Glomerular visceral epithelial cell (primary cell): ENCODE results near the gene FAM136A.
"Not testable (repeated sequence)": the region's sequence is repeated elsewhere in the genome, so short reads cannot be mapped to it uniquely, and the experiment has no call there.

Experiments used
- DNase-seq: peaks from one replicate; pipeline ENCODE4 v3.0.0-alpha.2; 2016; ENCODE audit errors: extremely low spot score

The FAM136A gene

DNA sequence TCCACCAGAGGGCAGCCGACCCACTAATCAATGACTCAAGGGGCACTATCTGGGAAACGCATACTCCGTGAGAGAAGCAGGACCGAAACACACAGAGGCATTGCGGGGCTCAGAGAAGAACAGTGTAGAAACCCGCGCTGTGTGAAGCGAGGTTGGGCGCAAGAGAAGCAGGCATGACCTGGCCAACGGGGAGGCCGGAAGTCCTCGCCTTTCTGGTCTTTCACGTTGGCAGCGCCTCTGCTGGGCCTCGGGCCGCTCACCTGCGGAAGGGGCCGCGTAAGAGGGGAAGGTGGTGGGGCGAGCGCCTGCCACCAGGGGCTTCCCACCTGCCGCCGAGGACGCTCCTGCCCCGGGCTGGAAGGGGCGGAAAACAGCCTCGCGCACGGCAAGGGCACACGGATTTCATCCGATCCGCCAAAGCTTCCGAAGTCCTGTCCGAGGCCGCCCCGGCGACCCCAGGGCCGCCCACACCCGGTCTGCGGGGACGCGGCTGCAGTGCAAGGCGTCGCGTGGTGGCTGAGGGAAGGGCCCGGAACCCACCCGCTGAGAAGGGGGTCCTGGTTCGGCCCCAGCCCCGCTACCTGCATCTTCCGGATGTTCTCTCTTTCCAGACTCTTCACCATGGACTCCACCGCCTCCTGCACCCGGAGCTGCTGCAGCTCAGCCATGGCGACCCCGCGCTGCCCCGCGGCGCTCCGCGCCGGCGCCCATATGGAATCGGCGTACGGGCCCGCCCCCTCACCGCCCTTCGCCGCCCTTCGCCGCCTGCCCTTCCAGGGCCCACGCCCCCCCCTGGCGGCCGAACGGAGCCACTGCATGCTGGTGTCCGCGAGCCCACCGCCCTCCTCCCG, at the start of gene FAM136A:
FAM136A (minus strand) TSS at position 724 of the 851 bp plus-strand sequence; CDS start at position 668, 56 bp downstream.
- DNase-seq = peak; percentile 83

DNA sequence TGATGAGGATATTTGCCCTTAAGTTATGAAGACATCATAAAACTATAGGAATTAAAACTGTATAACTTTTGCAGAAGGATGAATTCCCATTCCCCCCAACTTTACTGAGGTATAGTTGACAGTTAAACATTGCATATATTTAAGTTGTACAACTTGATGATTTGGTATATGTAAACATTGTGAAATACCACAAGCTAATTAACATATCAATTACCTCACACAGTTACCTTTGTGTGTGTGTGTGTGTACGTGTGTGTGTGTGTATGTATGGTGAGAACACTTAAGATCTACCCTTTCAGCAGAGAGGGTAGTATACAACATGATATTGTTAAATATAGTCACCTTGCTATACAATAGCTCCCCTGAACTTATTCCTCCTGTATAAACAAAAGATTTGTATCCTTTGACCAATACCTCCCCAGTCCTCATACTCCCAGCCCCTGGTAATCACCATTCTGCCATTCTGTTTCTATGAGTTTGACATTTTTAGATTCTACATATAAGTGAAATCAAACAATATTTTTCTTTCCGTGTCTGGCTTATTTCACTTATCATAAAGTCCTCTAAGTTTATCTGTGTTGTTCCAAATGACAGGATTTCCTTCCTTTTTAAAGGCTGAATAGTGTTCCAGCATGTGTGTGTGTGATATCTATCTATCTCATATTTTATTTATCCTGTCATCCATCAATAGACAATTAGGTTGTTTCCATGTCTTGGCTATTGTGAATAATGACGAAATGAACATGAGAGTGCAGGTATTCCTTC, 48.2 kb upstream of the FAM136A start:
- no peak for DNase-seq

- DNase-seq = no peak
These were observed 46.0 kb upstream of the FAM136A start for GRCh38 chr2:70347831-70348230.

DNA sequence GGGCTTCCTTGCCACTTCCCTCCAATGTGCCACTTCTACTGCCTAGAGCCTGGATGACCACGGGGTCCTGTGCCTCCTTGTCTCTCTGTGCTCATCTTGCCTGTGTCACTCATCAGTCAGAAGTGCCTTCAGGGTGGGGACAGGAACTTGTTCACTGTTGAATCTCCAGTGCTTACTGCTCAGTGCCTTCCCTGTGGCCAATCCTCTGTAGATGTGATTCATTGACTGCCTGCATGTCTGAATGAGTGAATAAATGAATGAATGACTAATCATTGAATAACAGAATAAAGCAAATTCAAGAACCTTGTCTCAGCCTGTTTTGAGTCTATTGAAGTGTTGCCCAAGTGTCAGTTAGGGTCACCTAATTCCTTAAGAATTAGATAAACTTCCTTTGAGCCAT, 42.3 kb upstream of the FAM136A start:
- DNase-seq = no peak

DNA sequence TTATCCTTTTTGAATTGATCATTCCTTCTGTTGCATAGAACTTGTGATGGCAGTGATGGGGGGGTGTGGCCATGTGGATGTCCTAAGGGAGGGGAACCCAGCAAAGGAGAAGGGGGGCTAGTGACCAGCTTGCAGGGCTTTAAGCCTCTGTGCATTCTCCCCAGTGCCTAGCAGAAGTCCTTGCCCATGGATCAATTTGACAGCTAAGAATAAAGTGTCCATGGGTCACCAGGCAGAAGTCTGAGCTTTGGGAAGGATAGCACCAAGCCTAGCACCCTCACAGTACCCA, 39.6 kb upstream of the FAM136A start:
- no peak for DNase-seq

DNA sequence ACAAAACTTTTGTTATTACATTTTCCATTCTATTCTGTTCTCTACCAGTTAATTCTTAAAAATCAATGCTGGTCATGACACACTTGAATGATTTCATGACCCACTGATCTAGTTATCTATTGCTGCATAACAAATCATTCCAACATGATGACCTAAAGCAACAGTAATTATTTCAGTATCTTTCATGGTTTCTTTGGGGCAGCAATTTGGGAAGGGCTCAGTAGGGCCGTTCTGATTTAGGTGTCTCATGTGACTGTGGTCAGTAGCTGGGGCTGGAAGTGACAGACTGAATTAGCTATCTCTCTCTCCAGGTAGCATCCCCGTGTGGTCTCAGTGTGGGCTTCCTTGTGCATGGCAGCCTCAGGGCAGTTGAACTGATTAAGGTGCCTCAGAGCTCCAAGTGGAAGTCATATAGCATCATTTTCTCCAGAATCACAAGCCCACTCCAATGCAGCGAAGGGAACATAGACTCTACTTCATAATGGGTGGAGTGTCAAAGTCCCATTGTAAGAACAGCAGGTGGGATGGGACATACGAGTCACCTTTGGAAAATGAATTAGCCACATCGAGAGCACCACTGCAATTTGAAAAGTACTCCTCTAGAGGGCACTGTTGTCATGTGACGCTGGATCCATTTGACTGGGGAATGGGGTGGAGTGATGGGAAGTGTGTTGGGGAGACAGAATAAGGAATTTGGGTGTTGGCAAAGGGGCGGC, 39.1 kb upstream of the FAM136A start:
- peak; percentile 47 for DNase-seq

DNA sequence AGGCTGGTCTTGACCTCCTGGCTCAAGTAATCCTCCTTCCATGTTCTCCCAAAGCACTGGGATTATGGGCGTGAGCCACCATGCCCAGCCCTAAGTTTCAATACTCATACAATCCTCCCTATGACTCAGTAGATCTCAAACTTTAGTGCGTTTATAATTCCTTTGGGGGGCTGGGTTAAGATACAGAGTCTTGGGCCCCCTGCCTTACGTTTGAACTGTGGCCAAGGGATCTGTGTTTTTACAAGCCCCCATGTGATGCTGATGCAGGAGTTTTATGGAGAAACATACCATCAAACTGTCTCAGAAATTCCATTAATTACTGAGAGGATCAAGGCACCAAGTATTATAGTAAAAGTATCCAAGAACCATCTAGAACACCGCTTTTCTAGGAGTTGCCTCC, 38.2 kb upstream of the FAM136A start:
- DNase-seq = no peak

DNA sequence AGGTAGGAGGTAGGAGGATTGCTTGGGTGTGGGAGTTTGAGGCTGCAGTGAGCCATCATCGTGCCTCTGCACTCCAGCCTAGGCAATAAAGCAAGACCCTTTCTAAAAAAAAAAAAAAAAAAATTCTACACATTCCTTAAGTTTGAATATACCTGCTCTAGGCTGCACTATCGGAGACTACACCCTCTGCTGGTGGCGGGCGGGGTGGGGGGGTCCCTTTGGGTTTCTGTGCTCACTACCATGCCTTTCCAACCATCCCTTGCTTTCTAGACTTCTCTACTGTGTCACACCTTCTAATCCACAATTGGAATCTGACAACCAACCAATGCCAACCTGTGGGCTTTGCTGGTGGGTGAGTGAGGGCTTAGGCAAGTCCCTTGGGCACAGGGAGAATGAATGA, 34.7 kb upstream of the FAM136A start:
- DNase-seq = no peak

- DNase-seq = no peak
These were observed 29.1 kb upstream of the FAM136A start for GRCh38 chr2:70331012-70331411.

GRCh38 chr2:70330476-70330875, 28.6 kb upstream of the FAM136A start:
- no peak for DNase-seq

DNA sequence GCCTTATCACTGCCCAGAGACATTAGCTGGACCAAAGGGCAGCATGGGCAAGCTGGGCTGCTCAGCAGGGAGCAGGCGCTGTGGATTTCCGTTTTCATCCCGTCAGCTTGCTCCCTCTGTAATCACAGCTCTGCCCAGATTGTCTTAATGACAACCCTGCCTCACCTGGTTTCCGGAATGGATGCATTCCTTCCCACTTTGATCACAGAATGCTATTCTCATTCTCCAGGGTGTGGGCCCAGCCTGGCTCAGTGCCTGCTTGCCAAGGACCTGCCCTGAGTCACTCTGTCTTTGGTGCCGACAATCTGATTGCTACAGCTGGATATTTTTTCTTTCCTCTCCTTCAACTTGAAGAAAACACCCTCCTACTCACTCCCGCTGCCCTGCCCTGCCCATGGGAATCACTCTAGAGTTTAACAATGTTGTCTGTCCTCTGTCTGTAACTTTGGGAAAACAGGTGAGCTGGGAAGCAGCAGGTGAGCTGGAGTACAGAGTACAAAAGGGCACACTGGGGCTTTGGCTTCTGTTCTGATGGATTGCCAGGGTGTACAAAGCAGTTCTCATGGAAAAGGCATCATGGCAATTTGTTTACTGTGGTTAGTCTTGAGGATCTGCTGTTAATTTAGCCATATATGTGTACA, 27.2 kb upstream of the FAM136A start:
- DNase-seq = peak; percentile 58

DNA sequence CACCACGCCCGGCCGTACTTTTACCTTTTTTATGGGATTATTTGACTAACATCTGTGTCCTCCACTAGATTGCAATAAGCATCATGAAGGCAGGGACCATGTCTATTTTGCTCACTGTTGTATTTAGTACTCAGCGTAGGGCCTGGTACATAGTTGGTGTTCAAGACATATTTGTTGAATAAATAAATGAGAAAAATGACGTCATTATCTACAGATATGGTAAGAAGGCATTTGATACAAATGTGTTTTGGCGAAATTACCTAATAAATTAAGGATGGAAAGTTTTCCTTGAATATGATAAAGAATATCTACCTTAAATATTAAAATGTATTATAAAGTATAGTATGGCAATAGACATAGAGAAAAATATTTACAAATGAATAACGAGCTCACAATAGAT, 24.0 kb upstream of the FAM136A start:
- DNase-seq = no peak

- DNase-seq = no peak
These were observed 20.7 kb upstream of the FAM136A start for GRCh38 chr2:70322518-70322917.

DNA sequence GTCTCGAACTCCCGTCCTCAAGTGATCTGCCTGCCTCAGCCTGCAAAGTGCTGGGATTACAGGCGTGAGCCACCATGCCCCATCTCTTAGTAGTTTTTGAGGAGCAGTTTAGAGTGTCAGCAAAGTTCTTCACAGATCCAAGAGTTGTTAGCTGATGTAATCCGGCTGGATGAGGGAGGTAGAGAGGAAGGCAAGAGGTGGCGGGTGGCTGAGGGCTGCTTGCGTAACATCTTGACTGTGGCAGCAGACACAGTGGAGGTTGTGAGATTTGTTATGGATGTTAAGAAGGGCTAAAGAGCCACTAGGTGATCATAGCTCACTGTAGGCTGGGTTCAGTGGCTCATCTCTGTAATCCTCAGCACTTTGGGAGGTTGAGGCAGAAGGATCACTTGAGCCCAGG, 19.5 kb upstream of the FAM136A start:
- DNase-seq = no peak

DNA sequence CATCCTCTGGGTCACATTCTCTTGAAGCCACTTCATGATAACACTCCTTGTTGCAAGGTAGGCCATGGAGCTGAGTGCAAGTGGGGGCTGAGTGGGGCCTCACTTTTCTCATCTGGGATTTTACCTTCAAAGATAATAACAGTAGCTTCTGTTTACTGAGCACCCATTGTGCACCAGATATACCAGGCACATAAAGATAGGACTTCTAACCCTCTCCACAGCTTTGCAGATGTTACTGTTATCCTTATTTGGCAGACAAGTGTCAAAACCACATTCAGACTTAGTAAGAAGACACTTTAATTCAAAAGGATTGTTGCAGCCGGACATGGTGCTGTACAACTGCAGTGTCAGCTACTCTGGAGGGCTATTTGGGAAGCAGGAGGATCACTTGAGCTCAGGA, 12.8 kb upstream of the FAM136A start:
- DNase-seq = no peak

DNA sequence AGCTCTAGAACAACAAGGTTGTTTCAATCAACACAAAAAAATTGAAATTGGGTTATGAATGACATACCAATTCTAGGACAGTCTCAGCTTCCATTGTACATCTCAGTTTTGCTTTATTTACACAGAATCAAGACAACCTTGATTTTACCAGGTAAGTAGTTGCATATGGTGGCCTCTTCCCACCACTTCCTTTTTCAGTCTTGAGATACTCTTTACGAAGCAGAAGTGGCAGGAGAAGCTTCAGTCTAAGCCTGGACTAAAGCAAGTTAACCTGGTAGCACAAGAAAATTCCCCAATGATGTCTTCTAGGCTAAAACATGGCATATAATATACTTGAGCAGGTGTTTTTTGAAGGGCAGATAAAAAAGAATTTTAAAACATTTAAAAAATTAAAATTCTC, 10.7 kb upstream of the FAM136A start:
- DNase-seq = no peak

- DNase-seq = no peak
These were observed 9.0 kb upstream of the FAM136A start for GRCh38 chr2:70310899-70311298.

GRCh38 chr2:70305531-70305930, 3.7 kb upstream of the FAM136A start:
- no peak for DNase-seq

DNA sequence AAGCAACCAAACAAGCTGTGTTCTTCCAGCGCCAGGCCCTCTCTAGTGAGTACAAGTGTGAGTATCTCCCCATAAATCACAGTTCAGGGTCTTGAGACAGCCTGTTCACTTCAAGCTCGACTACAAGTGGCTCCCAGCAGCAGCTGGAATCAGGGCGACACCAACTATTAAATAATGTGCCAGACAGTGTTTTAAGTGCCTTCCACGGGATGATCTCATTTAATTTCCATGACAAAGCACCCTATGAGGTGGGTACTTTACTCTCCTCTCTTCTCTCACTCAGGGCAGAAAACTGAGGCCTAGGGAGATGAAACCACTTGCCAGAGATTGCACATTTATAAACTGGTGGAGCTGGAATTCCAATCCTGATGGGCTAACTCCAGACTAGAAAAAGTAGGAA, 2.6 kb upstream of the FAM136A start:
- no peak for DNase-seq

DNA sequence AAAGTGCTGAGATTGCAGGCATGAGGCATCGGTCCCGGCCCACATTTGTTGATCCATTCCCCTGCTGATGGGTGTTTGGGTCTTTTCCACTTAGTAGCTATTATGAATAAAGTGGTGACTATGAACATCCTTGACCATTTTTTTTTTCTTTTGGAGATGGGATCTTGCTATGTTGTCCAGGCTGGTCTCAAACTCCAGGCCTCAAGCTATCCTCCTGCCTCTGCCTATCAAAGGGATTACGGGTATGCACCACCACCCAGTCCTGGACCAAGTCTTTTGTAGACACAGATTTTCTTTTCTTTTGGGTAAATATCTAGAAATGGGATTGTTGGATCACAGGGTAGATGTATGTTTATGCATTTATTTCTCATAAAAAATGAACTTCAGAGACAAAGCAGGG, 1.3 kb upstream of the FAM136A start:
- no peak for DNase-seq

GRCh38 chr2:70302195-70302546, 304 bp upstream of the FAM136A start:
- not testable (repeated sequence) for DNase-seq

- no peak for DNase-seq
These were observed 1.0 kb downstream of the FAM136A start for GRCh38 chr2:70300771-70301343.
